ENCODE data around the gene SP4.
A peak's percentile ranks its signal among the peaks of the same experiment; 100 is the strongest.
"Not testable (repeated sequence)": the region's sequence is repeated elsewhere in the genome, so short reads cannot be mapped to it uniquely, and the experiment has no call there.

SP4 gene

GRCh38 chr7:21524680-21525079 lies 96.8 kb downstream of the SP4 start:
- Histone ChIP-seq H3K36me3 (ENCODE audit: insufficient read depth, low read length) (no peaks in the 10 kb centered on the region), H3K9ac (ENCODE audit: low read depth, low read length) (no peak overlapping the region), H3K9me3 (ENCODE audit: control insufficient read depth, insufficient read depth, low read length) (peaks cover 5% of the 10 kb centered on the region; the same call in 1 of the 2 replicates), H3K4me1 (ENCODE audit: insufficient read depth, low read length) (no peaks in the 10 kb centered on the region)

GRCh38 chr7:21526007-21526406 lies 98.1 kb downstream of the SP4 start:
- Histone ChIP-seq H3K9me3 (ENCODE audit: control insufficient read depth, insufficient read depth, low read length) (peaks cover 5% of the 10 kb centered on the region; the same call in 1 of the 2 replicates), H3K9ac (ENCODE audit: low read depth, low read length) (no peak overlapping the region), H3K4me1 (ENCODE audit: insufficient read depth, low read length) (no peaks in the 10 kb centered on the region), H3K36me3 (ENCODE audit: insufficient read depth, low read length) (no peaks in the 10 kb centered on the region)

GRCh38 chr7:21526448-21526847 lies 98.6 kb downstream of the SP4 start:
- H3K4me1 ChIP-seq (ENCODE audit: insufficient read depth, low read length): no peaks in the 10 kb centered on the region
- no peak overlapping the region for H3K9ac ChIP-seq (ENCODE audit: low read depth, low read length)
- H3K36me3 ChIP-seq (ENCODE audit: insufficient read depth, low read length): no peaks in the 10 kb centered on the region
- H3K9me3 ChIP-seq (ENCODE audit: control insufficient read depth, insufficient read depth, low read length): peaks cover 5% of the 10 kb centered on the region; the same call in 1 of the 2 replicates

- H3K4me1 ChIP-seq (ENCODE audit: insufficient read depth, low read length); H3K9me3 ChIP-seq (ENCODE audit: control insufficient read depth, insufficient read depth, low read length); H3K9ac ChIP-seq (ENCODE audit: low read depth, low read length); H3K36me3 ChIP-seq (ENCODE audit: insufficient read depth, low read length): not testable (repeated sequence)
Observed at GRCh38 chr7:21532485-21532884, 104.6 kb downstream of the SP4 start.

GRCh38 chr7:21533646-21534045 lies 105.8 kb downstream of the SP4 start:
- not testable (repeated sequence) for H3K4me1 ChIP-seq (ENCODE audit: insufficient read depth, low read length); H3K36me3 ChIP-seq (ENCODE audit: insufficient read depth, low read length); H3K9me3 ChIP-seq (ENCODE audit: control insufficient read depth, insufficient read depth, low read length); H3K9ac ChIP-seq (ENCODE audit: low read depth, low read length)

GRCh38 chr7:21536445-21537118 lies 108.7 kb downstream of the SP4 start:
- H3K36me3 ChIP-seq (ENCODE audit: insufficient read depth, low read length); H3K9me3 ChIP-seq (ENCODE audit: control insufficient read depth, insufficient read depth, low read length); H3K9ac ChIP-seq (ENCODE audit: low read depth, low read length): not testable (repeated sequence)
- peaks cover 13% of the 10 kb centered on the region; the same call in 1 of the 2 replicates for H3K4me1 ChIP-seq (ENCODE audit: insufficient read depth, low read length)

- no peak overlapping the region for H3K9ac ChIP-seq (ENCODE audit: low read depth, low read length)
- H3K36me3 ChIP-seq (ENCODE audit: insufficient read depth, low read length): no peaks in the 10 kb centered on the region
- H3K4me1 ChIP-seq (ENCODE audit: insufficient read depth, low read length): peaks cover 13% of the 10 kb centered on the region; the same call in 1 of the 2 replicates
- H3K9me3 ChIP-seq (ENCODE audit: control insufficient read depth, insufficient read depth, low read length): no peaks in the 10 kb centered on the region
Observed at GRCh38 chr7:21538936-21539495, 111.1 kb downstream of the SP4 start.

- H3K9ac ChIP-seq (ENCODE audit: low read depth, low read length): peak within 1 kb of the TSS; percentile 68
- no peaks in the 10 kb centered on the region for H3K9me3 ChIP-seq (ENCODE audit: control insufficient read depth, insufficient read depth, low read length)
- no peaks in the 10 kb centered on the region for H3K36me3 ChIP-seq (ENCODE audit: insufficient read depth, low read length)
- peaks cover 13% of the 10 kb centered on the region; the same call in 1 of the 2 replicates for H3K4me1 ChIP-seq (ENCODE audit: insufficient read depth, low read length)
Observed at GRCh38 chr7:21542891-21543527, 115.1 kb downstream of the SP4 start, which contains the start of gene DNAH11. Gene DNAH11, plus strand, starts transcription at chr7:21543039. Its CDS starts 207 bp downstream, at chr7:21543246.

- Histone ChIP-seq H3K9ac (ENCODE audit: low read depth, low read length) (peak overlapping the region; percentile 68), H3K4me1 (ENCODE audit: insufficient read depth, low read length) (peaks cover 13% of the 10 kb centered on the region; the same call in 1 of the 2 replicates), H3K36me3 (ENCODE audit: insufficient read depth, low read length) (no peaks in the 10 kb centered on the region), H3K9me3 (ENCODE audit: control insufficient read depth, insufficient read depth, low read length) (no peaks in the 10 kb centered on the region)
Observed at GRCh38 chr7:21543528-21544302, 115.8 kb downstream of the SP4 start.

GRCh38 chr7:21544303-21544656 lies 116.4 kb downstream of the SP4 start:
- Histone ChIP-seq H3K36me3 (ENCODE audit: insufficient read depth, low read length) (no peaks in the 10 kb centered on the region), H3K4me1 (ENCODE audit: insufficient read depth, low read length) (peaks cover 11% of the 10 kb centered on the region; the same call in 1 of the 2 replicates), H3K9me3 (ENCODE audit: control insufficient read depth, insufficient read depth, low read length) (no peaks in the 10 kb centered on the region), H3K9ac (ENCODE audit: low read depth, low read length) (peak overlapping the region; percentile 68; the same call in 1 of the 2 replicates)

GRCh38 chr7:21544715-21545114 lies 116.8 kb downstream of the SP4 start:
- no peaks in the 10 kb centered on the region for H3K36me3 ChIP-seq (ENCODE audit: insufficient read depth, low read length)
- H3K9me3 ChIP-seq (ENCODE audit: control insufficient read depth, insufficient read depth, low read length): no peaks in the 10 kb centered on the region
- H3K4me1 ChIP-seq (ENCODE audit: insufficient read depth, low read length): peaks cover 7% of the 10 kb centered on the region; the same call in 1 of the 2 replicates
- no peak overlapping the region for H3K9ac ChIP-seq (ENCODE audit: low read depth, low read length)

GRCh38 chr7:21547501-21547900 lies 119.6 kb downstream of the SP4 start:
- H3K4me1 ChIP-seq (ENCODE audit: insufficient read depth, low read length): peaks cover 8% of the 10 kb centered on the region; the same call in 1 of the 2 replicates
- H3K36me3 ChIP-seq (ENCODE audit: insufficient read depth, low read length): no peaks in the 10 kb centered on the region
- H3K9me3 ChIP-seq (ENCODE audit: control insufficient read depth, insufficient read depth, low read length): no peaks in the 10 kb centered on the region
- no peak overlapping the region for H3K9ac ChIP-seq (ENCODE audit: low read depth, low read length)

GRCh38 chr7:21548491-21548890 lies 120.6 kb downstream of the SP4 start:
- H3K36me3 ChIP-seq (ENCODE audit: insufficient read depth, low read length): no peaks in the 10 kb centered on the region
- H3K9ac ChIP-seq (ENCODE audit: low read depth, low read length): no peak overlapping the region
- no peaks in the 10 kb centered on the region for H3K9me3 ChIP-seq (ENCODE audit: control insufficient read depth, insufficient read depth, low read length)
- H3K4me1 ChIP-seq (ENCODE audit: insufficient read depth, low read length): peaks cover 8% of the 10 kb centered on the region; the same call in 1 of the 2 replicates

GRCh38 chr7:21550076-21550475 lies 122.2 kb downstream of the SP4 start:
- Histone ChIP-seq H3K9ac (ENCODE audit: low read depth, low read length) (no peak overlapping the region), H3K4me1 (ENCODE audit: insufficient read depth, low read length) (peaks cover 8% of the 10 kb centered on the region; the same call in 1 of the 2 replicates), H3K36me3 (ENCODE audit: insufficient read depth, low read length) (no peaks in the 10 kb centered on the region), H3K9me3 (ENCODE audit: control insufficient read depth, insufficient read depth, low read length) (no peaks in the 10 kb centered on the region)
